NT2/D1 (cell line): ENCODE results near the gene IST1.

ENCODE experiments used
- SUZ12 ChIP-seq: IDR thresholded peaks from 2 replicates; pipeline ENCODE4 v1.6.1; 2011; ENCODE audit not compliant: insufficient read length, insufficient read depth; ENCODE audit errors: extremely low read depth
- YY1 ChIP-seq: IDR thresholded peaks from 2 replicates; pipeline ENCODE4 v1.6.1; 2011; ENCODE audit not compliant: insufficient read length, insufficient read depth
- ZNF274 ChIP-seq: IDR thresholded peaks from 2 replicates; pipeline ENCODE4 v1.6.1; 2011; ENCODE audit warnings: mild to moderate bottlenecking, low read depth, low read length

- TF ChIP-seq YY1 = no peak
- no peak for TF ChIP-seq ZNF274
- TF ChIP-seq SUZ12 = no peak
These were observed 41.9 kb upstream of the IST1 start for GRCh38 chr16:71853413-71853812.
